SK-N-SH treated with all-trans-retinoic acid at 6 μM for 48 hours (cell line): ENCODE measurements around the gene PIGS.

ENCODE experiments used
- ATAC-seq: fragments of 200-7000 bp; cut with Tn5 transposase; 3 replicates; pipeline ENCODE4 v1.9.1; 2020; ENCODE audit warnings: mild to moderate bottlenecking, moderate library complexity
- ARNTL ChIP-seq: fragments of 450-650 bp; formaldehyde crosslinking; IDR thresholded peaks from 2 replicates; pipeline ENCODE4 v1.5.0; 2020; ENCODE audit warnings: low read depth, mild to moderate bottlenecking, moderate library complexity, borderline replicate concordance
- BACH2 ChIP-seq: fragments of 250-450 bp; sonication (Bioruptor Pico); IDR thresholded peaks from 2 replicates; pipeline ENCODE4 v1.9.0; 2021; ENCODE audit warnings: mild to moderate bottlenecking, borderline replicate concordance
- CSDC2 ChIP-seq: fragments of 250-450 bp; sonication (Bioruptor Pico); IDR thresholded peaks from 2 replicates; pipeline ENCODE4 v1.5.0; 2020; ENCODE audit warnings: mild to moderate bottlenecking, moderate library complexity
- ESRRG ChIP-seq: fragments of 250-450 bp; sonication (Bioruptor Pico); IDR thresholded peaks from 2 replicates; pipeline ENCODE4 v1.6.1; 2021; ENCODE audit warnings: mild to moderate bottlenecking
- GLIS3 ChIP-seq: fragments of 250-450 bp; sonication (Bioruptor Pico); IDR thresholded peaks from 2 replicates; pipeline ENCODE4 v1.5.0; 2020; ENCODE audit warnings: mild to moderate bottlenecking, moderate library complexity
- OSR1 ChIP-seq: fragments of 250-450 bp; sonication (Bioruptor Pico); IDR thresholded peaks from 2 replicates; pipeline ENCODE4 v1.8.0; 2022; ENCODE audit warnings: moderate library complexity, mild to moderate bottlenecking, inconsistent platforms
- PPARA ChIP-seq: fragments of 250-450 bp; sonication (Bioruptor Pico); IDR thresholded peaks from 2 replicates; pipeline ENCODE4 v1.5.0; 2020; ENCODE audit warnings: mild to moderate bottlenecking, borderline replicate concordance
- RARB ChIP-seq: fragments of 250-450 bp; sonication (Bioruptor Pico); IDR thresholded peaks from 2 replicates; pipeline ENCODE4 v1.8.0; 2021; ENCODE audit warnings: mild to moderate bottlenecking, moderate library complexity
- SNAI2 ChIP-seq: fragments of 250-450 bp; sonication (Bioruptor Pico); IDR thresholded peaks from 2 replicates; pipeline ENCODE4 v1.5.0; 2020; ENCODE audit warnings: mild to moderate bottlenecking, moderate library complexity
- TCF4 ChIP-seq: fragments of 250-450 bp; sonication (Bioruptor Pico); IDR thresholded peaks from 2 replicates; pipeline ENCODE4 v1.8.0; 2021; ENCODE audit warnings: mild to moderate bottlenecking, moderate library complexity, borderline replicate concordance
- ZC3H10 ChIP-seq: fragments of 250-450 bp; sonication (Bioruptor Pico); IDR thresholded peaks from 2 replicates; pipeline ENCODE4 v1.5.1; 2021; ENCODE audit warnings: mild to moderate bottlenecking, moderate library complexity
- ZFP3 ChIP-seq: fragments of 250-450 bp; sonication (Bioruptor Pico); IDR thresholded peaks from 2 replicates; pipeline ENCODE4 v1.5.0; 2020; ENCODE audit warnings: mild to moderate bottlenecking, moderate library complexity
- ZFP30 ChIP-seq: fragments of 450-650 bp; formaldehyde crosslinking; IDR thresholded peaks from 2 replicates; pipeline ENCODE4 v1.5.0; 2022; ENCODE audit warnings: mild to moderate bottlenecking, moderate library complexity
- ZNF565 ChIP-seq: fragments of 450-650 bp; formaldehyde crosslinking; conservative IDR thresholded peaks from 2 replicates; pipeline ENCODE4 v1.5.0; 2020; ENCODE audit warnings: low read depth, mild to moderate bottlenecking, moderate library complexity
- ZNF70 ChIP-seq: fragments of 450-650 bp; formaldehyde crosslinking; IDR thresholded peaks from 2 replicates; pipeline ENCODE4 v1.5.0; 2020; ENCODE audit warnings: mild to moderate bottlenecking, moderate library complexity
- ZNF8 ChIP-seq: fragments of 450-650 bp; formaldehyde crosslinking; IDR thresholded peaks from 2 replicates; pipeline ENCODE4 v1.5.0; 2020; ENCODE audit warnings: mild to moderate bottlenecking, moderate library complexity
- TF ChIP-seq, protein P1 (sequence below): fragments of 250-450 bp; sonication (Bioruptor Pico); IDR thresholded peaks from 2 replicates; pipeline ENCODE4 v1.8.0; 2020; ENCODE audit warnings: mild to moderate bottlenecking, moderate library complexity, borderline replicate concordance
- TF ChIP-seq, protein P2 (sequence below): fragments of 250-450 bp; sonication (Bioruptor Pico); IDR thresholded peaks from 2 replicates; pipeline ENCODE4 v1.8.0; 2021; ENCODE audit warnings: low read depth, mild to moderate bottlenecking, moderate library complexity, borderline replicate concordance
- TF ChIP-seq, protein P3 (sequence below): fragments of 250-450 bp; sonication (Bioruptor Pico); IDR thresholded peaks from 2 replicates; pipeline ENCODE4 v1.5.0; 2020; ENCODE audit warnings: mild to moderate bottlenecking, moderate library complexity
- TF ChIP-seq, protein P4 (sequence below): fragments of 250-450 bp; sonication (Bioruptor Pico); IDR thresholded peaks from 2 replicates; pipeline ENCODE4 v1.5.1; 2020; ENCODE audit warnings: low read depth, mild to moderate bottlenecking, moderate library complexity
- TF ChIP-seq, protein P5 (sequence below): fragments of 250-450 bp; sonication (Bioruptor Pico); IDR thresholded peaks from 2 replicates; pipeline ENCODE4 v1.5.1; 2021; ENCODE audit warnings: mild to moderate bottlenecking, moderate library complexity

Gene PIGS

DNA sequence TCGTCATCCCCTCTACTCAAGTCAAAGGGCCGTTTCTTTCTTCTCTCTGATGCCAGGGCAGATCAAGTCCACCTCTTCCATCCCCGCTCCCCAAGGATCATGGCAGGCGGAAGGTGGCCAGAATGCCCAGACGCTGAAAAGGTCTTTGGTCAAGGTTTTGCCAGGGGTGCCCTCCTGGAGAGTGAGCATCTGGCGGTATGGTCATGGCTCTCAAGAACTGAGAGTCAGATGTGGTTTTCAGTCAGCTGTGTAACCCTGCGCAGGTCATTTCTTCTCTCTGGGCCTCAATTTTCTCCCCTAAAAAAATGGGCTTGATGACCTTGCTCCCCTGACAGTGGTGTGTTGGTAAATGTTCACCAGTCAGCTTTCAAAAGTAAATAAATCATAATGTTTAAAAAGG lies 52.7 kb downstream of the PIGS start:
- TF ChIP-seq, protein P1, sequence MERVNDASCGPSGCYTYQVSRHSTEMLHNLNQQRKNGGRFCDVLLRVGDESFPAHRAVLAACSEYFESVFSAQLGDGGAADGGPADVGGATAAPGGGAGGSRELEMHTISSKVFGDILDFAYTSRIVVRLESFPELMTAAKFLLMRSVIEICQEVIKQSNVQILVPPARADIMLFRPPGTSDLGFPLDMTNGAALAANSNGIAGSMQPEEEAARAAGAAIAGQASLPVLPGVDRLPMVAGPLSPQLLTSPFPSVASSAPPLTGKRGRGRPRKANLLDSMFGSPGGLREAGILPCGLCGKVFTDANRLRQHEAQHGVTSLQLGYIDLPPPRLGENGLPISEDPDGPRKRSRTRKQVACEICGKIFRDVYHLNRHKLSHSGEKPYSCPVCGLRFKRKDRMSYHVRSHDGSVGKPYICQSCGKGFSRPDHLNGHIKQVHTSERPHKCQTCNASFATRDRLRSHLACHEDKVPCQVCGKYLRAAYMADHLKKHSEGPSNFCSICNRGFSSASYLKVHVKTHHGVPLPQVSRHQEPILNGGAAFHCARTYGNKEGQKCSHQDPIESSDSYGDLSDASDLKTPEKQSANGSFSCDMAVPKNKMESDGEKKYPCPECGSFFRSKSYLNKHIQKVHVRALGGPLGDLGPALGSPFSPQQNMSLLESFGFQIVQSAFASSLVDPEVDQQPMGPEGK (CRISPR knock-in tag), result no peak
- TF ChIP-seq BACH2 (CRISPR knock-in tag) (no peak), ZFP30 (no peak), ZNF565 (no peak), ZC3H10 (CRISPR knock-in tag) (no peak), ZNF70 (no peak), RARB (CRISPR knock-in tag) (no peak), SNAI2 (CRISPR knock-in tag) (no peak), ESRRG (no peak), CSDC2 (CRISPR knock-in tag) (no peak), OSR1 (CRISPR knock-in tag) (no peak), GLIS3 (CRISPR knock-in tag) (no peak), ZNF8 (CRISPR knock-in tag) (no peak), TCF4 (CRISPR knock-in tag) (no peak)
- TF ChIP-seq, protein P2, sequence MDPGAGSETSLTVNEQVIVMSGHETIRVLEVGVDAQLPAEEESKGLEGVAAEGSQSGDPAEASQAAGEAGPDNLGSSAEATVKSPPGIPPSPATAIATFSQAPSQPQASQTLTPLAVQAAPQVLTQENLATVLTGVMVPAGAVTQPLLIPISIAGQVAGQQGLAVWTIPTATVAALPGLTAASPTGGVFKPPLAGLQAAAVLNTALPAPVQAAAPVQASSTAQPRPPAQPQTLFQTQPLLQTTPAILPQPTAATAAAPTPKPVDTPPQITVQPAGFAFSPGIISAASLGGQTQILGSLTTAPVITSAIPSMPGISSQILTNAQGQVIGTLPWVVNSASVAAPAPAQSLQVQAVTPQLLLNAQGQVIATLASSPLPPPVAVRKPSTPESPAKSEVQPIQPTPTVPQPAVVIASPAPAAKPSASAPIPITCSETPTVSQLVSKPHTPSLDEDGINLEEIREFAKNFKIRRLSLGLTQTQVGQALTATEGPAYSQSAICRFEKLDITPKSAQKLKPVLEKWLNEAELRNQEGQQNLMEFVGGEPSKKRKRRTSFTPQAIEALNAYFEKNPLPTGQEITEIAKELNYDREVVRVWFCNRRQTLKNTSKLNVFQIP (CRISPR knock-in tag), result no peak

DNA sequence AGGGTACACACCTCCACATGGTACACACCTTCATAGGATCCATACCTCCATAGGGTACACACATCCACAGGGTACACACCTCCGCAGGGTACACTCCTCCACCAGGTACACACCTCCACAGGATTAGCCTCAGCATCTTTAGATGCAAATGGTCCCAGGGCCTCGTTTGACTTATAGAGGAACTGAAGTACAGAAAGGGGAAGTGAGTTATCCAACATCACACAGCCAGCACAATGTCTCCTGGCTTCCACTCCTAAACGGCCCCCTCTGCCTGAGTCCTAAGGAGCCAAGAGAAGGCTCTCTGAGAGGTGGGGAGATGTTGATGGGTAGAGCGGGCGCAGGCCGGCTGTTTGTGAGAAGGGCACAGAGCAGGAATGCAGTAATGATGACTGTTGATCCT lies 53.2 kb downstream of the PIGS start:
- ATAC-seq, result no peak

More for the DNA sequence above, 52.7 kb downstream of the PIGS start:
- ATAC-seq, result no peak

DNA sequence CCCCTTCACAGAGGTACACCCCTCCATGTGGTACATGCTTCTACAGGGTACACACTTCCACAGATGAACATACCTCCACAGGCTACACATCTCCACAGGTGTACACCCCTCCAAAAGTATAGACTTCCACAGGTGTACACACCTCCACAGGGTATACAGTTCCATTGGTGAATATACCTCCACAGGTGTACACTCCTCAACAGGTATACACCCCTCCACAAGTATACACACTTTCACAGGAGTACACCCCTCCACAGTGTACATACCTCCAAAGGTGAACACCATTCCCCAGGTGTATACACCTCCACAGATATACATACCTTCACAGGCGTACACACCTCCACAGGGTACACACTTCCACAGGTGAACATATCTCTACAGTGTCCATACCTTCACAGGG lies 55.8 kb downstream of the PIGS start:
- ATAC-seq, result no peak
- TF ChIP-seq RARB (CRISPR knock-in tag) (no peak), OSR1 (CRISPR knock-in tag) (no peak), ZC3H10 (CRISPR knock-in tag) (no peak), PPARA (no peak), ZFP30 (no peak), CSDC2 (CRISPR knock-in tag) (no peak), GLIS3 (CRISPR knock-in tag) (no peak), SNAI2 (CRISPR knock-in tag) (no peak), ZFP3 (no peak), BACH2 (CRISPR knock-in tag) (no peak), ARNTL (CRISPR knock-in tag) (no peak), ZNF70 (no peak), TCF4 (CRISPR knock-in tag) (no peak)
- TF ChIP-seq, protein P2 (CRISPR knock-in tag), result no peak
- TF ChIP-seq, protein P3, sequence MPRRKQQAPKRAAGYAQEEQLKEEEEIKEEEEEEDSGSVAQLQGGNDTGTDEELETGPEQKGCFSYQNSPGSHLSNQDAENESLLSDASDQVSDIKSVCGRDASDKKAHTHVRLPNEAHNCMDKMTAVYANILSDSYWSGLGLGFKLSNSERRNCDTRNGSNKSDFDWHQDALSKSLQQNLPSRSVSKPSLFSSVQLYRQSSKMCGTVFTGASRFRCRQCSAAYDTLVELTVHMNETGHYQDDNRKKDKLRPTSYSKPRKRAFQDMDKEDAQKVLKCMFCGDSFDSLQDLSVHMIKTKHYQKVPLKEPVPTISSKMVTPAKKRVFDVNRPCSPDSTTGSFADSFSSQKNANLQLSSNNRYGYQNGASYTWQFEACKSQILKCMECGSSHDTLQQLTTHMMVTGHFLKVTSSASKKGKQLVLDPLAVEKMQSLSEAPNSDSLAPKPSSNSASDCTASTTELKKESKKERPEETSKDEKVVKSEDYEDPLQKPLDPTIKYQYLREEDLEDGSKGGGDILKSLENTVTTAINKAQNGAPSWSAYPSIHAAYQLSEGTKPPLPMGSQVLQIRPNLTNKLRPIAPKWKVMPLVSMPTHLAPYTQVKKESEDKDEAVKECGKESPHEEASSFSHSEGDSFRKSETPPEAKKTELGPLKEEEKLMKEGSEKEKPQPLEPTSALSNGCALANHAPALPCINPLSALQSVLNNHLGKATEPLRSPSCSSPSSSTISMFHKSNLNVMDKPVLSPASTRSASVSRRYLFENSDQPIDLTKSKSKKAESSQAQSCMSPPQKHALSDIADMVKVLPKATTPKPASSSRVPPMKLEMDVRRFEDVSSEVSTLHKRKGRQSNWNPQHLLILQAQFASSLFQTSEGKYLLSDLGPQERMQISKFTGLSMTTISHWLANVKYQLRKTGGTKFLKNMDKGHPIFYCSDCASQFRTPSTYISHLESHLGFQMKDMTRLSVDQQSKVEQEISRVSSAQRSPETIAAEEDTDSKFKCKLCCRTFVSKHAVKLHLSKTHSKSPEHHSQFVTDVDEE, result no peak
- TF ChIP-seq, protein P4, sequence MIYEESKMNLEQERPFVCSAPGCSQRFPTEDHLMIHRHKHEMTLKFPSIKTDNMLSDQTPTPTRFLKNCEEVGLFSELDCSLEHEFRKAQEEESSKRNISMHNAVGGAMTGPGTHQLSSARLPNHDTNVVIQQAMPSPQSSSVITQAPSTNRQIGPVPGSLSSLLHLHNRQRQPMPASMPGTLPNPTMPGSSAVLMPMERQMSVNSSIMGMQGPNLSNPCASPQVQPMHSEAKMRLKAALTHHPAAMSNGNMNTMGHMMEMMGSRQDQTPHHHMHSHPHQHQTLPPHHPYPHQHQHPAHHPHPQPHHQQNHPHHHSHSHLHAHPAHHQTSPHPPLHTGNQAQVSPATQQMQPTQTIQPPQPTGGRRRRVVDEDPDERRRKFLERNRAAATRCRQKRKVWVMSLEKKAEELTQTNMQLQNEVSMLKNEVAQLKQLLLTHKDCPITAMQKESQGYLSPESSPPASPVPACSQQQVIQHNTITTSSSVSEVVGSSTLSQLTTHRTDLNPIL (CRISPR knock-in tag), result no peak
- TF ChIP-seq, protein P5, sequence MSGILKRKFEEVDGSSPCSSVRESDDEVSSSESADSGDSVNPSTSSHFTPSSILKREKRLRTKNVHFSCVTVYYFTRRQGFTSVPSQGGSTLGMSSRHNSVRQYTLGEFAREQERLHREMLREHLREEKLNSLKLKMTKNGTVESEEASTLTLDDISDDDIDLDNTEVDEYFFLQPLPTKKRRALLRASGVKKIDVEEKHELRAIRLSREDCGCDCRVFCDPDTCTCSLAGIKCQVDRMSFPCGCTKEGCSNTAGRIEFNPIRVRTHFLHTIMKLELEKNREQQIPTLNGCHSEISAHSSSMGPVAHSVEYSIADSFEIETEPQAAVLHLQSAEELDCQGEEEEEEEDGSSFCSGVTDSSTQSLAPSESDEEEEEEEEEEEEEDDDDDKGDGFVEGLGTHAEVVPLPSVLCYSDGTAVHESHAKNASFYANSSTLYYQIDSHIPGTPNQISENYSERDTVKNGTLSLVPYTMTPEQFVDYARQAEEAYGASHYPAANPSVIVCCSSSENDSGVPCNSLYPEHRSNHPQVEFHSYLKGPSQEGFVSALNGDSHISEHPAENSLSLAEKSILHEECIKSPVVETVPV (CRISPR knock-in tag), result no peak
- TF ChIP-seq, protein P1 (CRISPR knock-in tag), result no peak
- TF ChIP-seq, all 23 proteins: peak for 0

More for the DNA sequence above, 53.2 kb downstream of the PIGS start:
- TF ChIP-seq TCF4 (CRISPR knock-in tag), result no peak
- TF ChIP-seq ZNF70, result no peak
- no peak for TF ChIP-seq CSDC2 (CRISPR knock-in tag)
- no peak for TF ChIP-seq BACH2 (CRISPR knock-in tag)
- no peak for TF ChIP-seq PPARA
- TF ChIP-seq ZNF8 (CRISPR knock-in tag), result no peak
